NOMO-1 treated with DMSO at 0.1 percent for 48 hours (cell line): ENCODE measurements around the gene TPRN.
A peak's percentile ranks its signal among the peaks of the same experiment; 100 is the strongest.

ENCODE experiments used
- DNase-seq: peaks from one replicate; lab custom pipeline; 2025; ENCODE audit not compliant: unreplicated experiment; lab: John Stamatoyannopoulos, UW

Gene TPRN

DNA sequence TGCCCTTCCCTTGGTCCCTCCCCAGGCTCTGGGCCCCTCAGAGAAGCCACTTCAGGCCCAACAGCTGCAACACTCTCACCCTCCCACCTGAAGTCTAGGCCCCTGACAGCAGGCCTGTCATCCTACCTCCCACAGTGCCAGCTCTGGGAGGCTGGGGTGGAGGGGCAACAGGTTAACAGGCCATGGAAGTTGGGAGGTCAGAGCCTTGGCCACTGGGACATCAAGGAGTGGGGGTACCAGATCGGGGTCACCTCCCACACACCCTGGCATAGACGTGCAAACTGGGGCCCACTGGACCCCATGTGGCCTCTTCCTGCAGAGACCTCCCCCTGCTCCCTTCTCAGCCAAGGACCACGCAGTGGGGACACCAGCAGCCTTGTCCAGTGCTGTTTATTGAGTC, 9.3 kb downstream of the TPRN start:
- DNase-seq, result no peak

DNA sequence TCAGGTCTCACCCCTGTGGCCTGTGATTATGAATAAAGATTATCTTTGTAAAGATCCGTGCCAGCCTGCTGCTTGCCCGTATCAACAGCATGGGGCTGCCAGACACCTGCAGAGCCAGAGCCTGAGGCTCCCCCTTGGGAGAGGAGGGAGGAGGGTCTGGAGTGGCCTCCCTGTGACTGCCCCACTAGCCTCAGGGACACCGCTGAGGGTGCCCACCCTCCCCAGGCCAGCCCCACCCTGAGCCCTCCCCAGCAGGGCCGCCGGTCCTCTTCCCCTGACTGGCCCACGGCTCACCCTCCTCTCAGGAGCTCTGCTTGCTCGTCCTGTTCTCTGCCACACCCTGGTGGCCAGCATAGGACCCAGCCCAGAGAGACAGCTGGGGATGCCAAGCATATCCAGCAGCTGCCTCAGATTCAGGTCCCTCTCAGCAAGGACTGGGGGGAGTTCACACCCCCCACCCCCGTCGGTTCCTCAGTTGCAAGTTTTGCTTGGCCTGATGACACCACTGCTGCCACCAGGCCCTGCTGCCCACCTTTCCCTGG, 10.2 kb downstream of the TPRN start:
- DNase-seq, result no peak

DNA sequence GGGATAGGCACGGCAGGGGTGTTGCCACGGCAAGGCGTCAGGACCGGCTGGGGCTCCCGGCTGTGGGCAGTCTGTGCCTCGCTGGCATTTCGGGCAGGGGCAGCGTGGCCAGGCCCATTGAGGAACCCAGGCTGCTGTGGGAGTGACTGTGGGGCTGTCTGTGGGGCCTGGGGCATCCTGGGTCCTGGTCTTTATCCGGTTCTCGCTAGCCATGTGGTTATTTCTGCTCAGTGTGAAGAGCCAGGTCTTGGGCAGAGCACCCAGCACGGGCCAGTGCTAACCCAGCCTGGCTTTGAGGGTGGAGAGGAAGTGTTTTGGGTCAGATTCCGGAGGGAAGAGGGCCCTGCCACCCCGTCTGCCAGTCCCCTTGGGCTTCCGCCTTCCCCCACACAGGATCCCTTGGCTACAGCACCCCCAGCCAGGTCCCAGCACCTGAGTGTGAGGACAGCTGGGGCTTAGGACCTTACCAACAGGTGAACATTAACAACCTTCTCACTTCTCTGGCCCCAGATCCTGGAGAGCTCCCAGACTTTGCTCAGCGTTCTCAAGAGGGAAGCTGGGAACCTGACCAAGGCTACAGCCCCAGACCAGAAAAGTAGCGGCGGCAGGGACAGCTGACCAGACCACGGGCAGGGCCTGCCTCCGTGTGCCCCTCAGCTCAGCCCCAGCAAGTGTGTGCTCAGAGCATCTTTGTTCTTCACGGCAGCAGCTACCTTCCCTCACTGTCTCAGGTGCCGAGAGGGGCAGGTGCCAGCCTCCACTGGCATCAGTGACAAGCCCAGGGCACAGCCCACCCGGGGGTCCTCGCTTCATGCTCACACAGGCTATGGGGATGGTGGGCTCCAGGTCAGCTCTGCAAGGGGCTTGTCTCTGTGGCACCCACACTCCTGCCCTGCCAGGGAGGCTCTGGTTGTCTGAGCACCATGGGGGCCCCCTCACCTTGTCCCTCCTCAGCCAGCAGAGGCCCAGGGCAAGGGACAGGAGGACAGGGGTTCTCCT, 10.9 kb downstream of the TPRN start:
- no peak for DNase-seq

DNA sequence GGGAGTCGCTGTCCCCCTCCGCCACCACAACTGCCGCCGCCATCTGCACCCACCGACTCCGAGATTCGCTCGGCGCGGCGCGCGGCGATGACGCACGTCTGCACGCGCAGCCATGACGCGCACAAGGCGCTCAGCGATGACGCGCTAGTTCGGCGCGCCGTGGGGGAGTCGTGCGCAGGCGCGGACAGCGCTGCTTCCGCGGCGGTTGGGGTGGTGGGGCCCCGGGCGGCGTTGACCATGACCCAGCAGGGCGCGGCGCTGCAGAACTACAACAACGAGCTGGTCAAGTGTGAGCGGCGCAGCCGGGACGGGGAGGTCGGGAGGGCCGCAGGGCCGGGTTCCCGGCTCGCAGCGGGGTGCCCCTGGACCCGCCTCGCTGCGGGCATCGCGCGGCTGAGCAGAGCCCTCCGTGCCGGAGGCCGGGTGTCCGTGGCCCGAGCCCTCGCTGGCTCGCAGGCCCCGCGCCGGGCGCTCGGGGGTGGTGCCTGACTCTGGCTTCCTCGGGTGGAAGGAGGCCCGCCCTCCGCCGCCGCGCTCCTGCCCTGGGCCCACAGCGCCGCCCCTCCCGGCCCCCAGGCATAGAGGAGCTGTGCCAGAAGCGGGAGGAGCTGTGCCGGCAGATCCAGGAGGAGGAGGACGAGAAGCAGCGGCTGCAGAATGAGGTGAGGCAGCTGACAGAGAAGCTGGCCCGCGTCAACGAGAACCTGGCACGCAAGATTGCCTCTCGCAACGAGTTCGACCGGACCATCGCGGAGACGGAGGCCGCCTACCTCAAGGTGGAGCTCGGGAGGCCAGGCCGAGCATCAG, 11.8 kb downstream of the TPRN start, which contains the start of the genes ANAPC2 and SSNA1:
ANAPC2 (minus strand) TSS at position 71 of the 807 bp plus-strand sequence; CDS start at position 43, 28 bp downstream.
SSNA1 (plus strand) TSS at position 187 of the 807 bp plus-strand sequence; CDS start at position 238, 51 bp downstream.
- DNase-seq, result peak; percentile 90

DNA sequence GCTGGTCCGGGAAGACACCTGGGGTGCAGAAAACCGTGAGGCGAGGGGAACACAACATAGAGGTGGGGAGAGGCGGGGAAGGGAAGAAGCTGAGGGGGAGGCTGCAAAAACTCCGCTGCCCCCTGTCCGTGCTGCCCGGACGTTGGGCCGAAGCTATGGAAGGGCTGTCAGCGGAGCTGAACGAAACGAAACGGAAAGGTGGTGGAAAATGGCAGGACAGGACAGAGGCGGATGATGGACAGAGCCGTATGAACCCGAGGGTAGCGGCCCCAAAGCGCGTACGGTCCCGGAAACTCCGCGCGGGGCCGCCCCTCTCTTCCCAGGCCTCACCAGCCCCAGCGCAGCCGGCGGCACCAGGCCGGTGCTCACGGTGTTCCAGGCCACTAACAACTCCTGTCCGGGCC, 12.5 kb downstream of the TPRN start:
- no peak for DNase-seq

DNA sequence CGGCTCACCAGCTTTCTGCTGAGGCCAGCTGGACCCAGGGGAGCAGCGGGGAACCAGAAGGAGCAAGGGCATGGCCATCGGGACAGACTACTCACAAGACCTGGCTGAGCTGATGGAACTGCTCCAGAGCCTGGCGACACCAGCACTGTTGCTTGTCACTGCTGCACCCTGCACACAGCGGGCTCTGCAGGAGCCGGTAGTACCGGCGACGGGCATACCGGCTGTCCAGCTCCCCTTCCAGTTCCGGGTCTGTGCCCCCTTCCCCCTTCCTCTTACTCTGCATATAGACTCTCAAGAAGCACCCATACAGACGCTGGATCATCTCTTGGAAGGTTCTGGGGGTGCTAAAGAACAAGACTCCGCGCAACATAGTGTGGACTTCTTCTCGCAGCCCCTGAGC, 13.2 kb downstream of the TPRN start:
- no peak for DNase-seq

DNA sequence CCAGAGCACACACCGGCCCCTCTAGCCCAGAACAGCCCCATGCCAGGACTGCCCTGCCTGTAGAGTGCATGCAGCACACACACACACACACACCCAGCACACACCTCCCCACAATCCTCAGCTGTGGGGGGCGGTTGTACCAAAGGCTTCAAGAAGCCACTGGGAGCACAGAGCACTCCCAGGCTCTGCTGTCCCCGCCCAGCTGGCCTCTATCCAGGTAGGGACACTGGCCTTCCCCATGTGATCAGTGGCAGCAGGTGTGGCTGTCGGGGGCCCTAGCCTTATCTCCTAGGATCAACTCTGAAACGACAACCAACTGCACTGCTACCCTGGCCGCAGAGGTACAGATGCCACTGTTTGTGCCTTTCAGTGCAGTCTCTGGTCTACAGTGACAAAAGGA, 14.2 kb downstream of the TPRN start:
- DNase-seq, result no peak

DNA sequence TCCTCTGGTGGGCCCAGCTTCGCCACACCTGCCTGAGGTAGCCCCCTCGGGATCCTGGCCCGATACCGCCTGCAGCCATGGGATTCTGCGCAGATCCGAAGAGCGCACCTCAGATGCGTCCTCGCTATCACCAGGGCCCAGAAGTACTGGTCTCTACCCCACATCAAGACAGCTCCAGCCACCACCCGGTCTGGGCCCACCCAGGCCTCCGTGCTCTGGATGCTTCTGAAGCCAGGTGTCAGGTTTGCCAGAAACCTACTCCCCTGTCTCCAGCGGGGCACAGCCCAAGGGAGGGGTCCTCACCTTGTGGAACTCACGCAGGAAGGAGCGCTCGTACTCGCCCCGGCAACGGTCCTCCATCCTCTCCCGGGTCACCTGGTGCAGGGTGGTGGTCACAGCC, 14.6 kb downstream of the TPRN start:
- DNase-seq, result no peak

DNA sequence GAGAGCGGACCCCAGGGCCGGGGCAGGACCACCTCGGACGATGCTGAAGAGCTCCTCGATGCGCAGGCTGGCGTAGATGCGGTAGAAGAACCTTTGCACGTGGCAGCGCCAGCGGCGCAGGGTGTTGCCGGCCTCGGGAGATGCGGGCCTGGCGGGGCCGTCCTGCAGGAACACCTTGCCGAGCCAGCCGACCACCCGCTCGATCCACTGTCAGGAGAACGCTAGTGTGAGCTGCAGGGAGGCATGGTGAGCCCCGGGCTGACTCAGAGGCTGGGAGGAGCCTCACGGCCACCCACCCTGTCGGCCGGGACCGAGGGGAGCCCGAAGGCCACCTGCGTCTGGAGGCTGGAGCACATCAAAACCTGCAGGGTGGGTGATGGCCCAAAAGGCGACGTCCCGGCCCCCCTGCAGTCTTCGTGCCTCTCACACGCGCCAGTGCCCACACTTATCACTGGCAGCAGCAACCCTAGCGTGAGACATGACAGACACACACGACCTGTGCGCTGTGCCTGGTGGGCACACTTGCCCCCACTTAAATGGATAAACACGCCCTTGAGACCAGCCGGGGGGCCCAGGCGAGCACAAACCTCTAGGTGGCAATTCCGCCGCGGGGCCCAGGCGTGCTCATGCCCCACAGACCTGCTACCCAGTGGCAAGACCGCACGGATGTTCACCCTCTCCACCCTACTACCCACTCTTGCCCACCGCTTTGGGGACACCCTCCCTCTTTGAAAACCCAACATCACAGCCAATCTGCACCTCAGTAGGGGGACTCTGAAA, 15.5 kb downstream of the TPRN start:
- DNase-seq, result no peak

DNA sequence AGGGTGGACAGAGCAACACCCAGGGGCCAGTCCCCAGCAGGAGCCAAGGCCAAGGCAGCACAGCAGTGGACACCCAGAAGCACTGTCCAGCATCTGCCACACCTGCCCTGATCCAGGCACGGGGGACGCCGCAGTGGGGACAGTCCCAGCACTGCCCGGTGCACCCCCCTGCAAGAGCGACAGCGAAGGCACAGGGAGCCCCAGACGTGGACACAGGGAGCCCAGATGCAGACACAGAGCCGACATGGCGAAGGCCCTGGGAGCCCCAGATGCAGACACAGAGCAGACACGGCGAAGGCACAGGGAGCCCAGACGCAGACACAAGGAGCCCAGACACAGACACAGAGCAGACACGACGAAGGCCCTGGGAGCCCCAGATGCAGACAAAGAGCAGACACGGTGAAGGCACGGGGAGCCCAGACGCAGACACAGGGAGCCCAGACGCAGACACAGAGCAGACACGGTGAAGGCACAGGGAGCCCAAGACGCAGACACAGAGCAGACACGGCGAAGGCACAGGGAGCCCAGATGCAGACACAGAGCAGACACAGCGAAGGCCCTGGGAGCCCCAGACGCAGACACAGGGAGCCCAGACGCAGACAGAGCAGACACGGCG, 16.5 kb downstream of the TPRN start:
- no peak for DNase-seq

DNA sequence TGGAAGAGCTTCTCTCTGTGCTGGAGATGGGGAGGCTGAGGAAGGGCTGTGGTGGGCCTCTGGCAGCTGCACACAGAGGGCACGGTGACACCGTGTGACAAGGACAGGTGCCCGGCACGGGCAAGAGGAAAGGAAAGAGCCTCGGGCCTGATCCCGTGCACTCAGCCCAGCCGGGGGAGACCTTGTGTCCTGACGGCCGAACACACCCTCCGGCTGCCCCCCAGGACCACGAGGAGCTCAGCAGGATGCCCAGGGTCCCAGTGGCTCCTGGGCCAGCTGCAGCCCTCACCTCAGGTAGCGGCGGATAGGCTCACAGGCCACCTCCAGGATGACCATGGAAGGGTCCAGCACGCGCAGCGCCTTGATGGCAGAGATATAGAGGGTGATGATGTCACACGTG, 17.7 kb downstream of the TPRN start:
- no peak for DNase-seq

DNA sequence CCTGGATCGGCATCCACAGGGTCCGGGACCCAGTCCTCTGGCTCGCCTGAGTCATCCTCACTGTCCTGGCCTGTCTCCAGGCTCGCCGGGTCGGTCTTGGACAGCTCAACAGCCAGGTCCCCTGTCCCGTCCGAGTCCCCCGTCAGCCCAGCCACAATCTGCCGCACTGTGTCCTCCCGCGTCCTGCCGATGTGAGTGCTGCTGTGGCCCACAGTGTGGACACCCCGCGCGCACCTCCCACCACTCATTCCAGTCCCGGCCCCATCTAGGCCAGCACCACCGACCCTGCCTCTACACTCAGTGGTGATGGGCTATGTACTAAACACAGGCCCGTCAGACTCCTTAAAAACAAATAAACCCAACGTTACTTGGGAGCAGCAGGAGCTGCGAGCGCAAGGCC, 18.9 kb downstream of the TPRN start:
- no peak for DNase-seq

DNA sequence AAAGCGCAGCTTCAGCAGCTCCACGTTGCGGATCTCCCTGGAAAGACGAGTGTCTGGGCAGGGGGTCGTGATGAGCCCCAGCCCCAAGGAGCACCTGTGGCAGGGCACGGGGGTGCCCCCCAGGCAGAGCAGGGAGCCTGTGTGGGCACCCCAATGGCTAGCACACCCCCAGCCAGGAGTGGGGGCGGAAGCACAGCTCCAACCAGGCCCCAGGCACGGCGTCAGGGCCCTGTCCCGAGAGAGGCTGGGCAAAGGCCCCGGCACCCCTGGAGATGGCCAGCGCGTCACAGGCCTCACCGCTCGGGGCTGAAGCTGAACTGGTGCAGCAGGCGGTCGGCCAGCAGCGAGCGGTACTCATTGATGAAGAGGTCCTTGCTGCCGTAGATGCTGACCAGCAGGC, 20.1 kb downstream of the TPRN start:
- DNase-seq, result no peak

DNA sequence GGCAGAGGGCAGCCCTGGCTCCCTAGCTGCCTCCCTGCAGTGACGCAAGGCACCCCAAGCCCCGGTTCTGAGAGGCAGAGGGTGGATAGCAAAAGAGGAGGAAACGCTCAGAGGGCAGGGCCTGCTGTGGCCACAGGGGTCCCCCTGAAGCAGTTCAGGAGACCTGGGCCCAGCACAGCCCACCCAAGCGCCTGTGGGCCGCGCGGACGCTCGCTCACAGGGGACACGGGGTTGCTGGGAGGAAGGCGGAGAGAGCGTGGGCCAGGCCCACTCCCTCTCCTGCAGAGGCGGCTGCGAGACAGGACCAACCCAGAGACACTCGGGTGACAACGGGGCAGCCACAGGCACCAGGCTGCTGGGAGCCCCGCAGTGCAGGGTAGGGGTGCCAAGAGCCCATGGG, 20.8 kb downstream of the TPRN start:
- no peak for DNase-seq

DNA sequence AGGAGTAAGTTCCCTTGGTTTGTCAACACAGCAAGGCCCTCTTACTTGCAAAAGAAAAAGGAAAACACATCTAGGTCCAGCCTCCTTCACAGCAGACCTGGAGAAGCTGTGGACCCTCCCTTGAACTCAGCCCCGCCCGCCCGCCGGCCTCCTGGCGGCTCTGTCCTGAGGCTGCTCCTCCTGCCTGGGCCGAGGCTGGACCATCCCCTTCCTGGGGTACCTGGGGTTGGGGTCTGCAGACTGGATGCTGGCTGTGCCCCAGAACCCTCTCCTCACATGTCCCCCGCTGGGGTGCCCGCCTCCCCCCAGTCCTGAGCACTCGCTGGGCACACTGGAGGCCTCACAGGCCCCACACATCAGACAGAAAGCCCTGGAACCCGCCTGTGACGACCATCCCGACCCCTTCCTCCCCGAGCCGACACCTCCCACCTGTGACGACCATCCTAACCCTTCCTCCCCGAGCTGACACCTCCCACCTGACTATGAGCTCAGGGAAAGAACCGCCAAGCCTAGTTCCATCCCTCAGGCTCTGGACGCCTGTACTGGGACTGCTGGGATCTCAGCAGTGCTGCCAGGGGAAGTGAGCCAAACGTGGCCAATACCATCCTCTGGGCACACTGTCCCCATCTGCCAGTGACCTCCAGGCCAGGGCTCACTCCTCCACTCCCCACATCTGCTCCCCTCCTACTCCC, 21.5 kb downstream of the TPRN start:
- no peak for DNase-seq

DNA sequence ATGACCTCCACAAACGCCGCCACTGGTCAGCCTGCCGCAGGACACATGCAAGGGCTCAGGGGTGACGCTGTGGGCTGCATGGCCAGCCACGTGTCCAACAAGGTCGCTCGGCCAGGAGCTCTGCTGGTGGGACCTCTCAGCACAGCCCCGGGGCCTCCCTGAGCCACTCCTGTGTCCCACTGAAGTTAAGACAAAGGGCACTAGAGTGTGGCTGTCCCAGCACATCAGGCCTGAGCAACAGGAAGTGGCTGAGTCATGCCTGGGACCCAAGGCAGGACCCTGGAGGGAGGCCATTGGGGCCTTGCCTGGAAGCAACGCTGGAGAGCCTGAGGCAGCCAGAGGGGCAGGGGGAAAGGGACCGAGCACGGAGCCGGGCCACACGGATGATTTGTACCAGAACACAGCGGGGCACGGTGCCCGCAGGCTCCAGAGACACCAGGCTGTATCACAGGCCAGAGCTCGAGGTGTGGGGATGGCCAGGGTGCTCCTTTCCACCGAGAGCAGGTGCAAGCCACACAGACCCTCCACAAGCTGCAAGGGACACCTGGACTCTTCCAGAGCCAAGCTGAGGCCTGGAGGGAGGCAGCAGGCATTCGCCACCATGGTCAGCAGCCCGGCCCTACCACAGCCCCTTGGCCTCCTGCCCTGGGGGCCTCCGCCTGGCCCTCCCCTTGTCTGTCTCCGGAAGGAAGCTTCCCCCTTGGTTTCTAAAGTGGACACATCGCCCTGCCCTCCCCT, 22.2 kb downstream of the TPRN start:
- DNase-seq, result no peak

DNA sequence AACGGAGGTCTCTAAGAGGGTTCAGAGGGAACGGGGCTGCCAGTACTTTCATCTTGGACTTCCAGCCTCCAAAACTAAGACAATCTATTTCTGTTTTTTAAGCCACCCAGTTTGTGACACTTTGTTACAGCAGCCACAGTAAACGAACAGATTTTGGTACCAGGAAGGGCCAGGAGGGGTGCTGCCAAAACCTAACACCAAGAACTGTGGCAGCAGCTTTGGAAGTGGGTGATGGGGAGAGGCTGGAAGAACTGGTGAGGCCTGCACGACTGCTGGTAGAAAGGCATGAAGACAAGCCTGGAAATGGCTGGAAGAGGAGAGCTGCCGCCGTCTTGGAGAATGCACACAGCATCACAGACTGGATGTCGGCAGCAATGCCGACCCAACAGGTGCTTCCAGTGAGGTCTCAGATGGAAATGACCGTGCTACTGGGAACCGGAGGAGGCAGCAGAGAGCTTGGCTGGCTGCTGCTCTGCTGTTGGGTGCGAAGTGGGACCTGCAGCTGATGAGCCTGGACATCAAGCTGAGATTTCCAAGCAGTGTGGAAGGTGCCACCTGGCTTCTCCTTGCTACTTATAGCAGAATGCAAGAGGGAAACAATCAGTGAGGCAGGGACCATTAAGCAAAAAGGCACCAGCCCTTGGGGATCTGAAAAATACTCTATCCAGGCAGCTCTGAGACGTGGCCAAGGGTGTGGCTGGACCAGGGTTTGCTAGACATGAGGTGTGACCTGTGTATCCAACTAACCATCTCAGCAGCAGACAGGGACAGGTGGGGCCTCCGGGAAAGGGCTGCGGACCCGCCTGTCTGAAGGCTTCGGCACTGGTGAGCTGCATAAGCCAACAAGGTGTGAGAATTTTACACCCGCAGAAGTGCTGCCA, 24.0 kb downstream of the TPRN start:
- peak; percentile 30 for DNase-seq

DNA sequence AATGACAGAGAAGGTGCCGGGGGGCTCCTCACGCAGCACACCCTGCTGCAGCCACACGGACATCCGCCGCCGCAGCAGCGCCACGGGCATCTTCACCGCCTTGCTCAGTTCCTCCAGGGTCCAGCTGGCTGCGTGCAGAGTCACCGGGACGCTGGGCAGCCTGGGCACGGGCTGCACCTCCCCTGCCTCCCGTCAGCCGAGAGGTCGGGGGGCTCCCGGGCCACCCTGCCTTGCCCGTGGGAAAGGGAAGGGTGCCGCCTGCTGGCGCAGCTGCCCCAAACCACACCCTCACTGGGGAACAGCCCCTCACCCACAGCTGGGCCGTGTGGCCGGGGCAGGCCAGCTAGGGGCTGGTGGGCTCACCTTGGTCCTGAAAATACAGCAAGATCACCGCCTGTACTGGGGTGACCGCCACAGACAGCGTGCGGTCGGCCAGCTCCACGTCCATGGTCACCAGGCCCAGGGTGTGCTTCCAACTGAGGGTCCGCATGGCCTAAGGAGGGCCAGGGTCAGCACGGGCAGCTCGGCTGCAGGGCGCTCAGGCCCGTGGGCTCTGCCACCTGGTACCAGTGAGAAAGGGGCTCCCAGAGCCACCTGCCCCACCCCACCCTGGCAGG, 25.1 kb downstream of the TPRN start:
- no peak for DNase-seq
